Activated CD8-positive, alpha-beta T cell treated with anti-CD3 and anti-CD28 coated beads for 36 hours (primary cell): ENCODE measurements around the gene CDCA7L. TPM values are rescaled to one million over a fixed set of nuclear protein-coding genes. Genes with fewer than 3 reads are reported as not detected.
A peak's percentile ranks its signal among the peaks of the same experiment; 100 is the strongest.
"Not testable (repeated sequence)": the region's sequence is repeated elsewhere in the genome, so short reads cannot be mapped to it uniquely, and the experiment has no call there.

ENCODE experiments used
- ATAC-seq: fragments of 200-7000 bp; cut with Tn5 transposase; one replicate; pipeline ENCODE4 v1.10.0; 2021; ENCODE audit warnings: mild to moderate bottlenecking, moderate library complexity
- CTCF ChIA-PET: fragments of 350-600 bp; sonication (Branson Sonifier 250); formaldehyde crosslinking; loops from one replicate; lab custom pipeline; 2021; ENCODE audit warnings: antibody characterized with exemption; lab: Charles Lee
- POLR2A ChIA-PET: fragments of 350-600 bp; sonication (Branson Sonifier 250); formaldehyde crosslinking; loops from one replicate; lab custom pipeline; 2021; ENCODE audit warnings: antibody characterized with exemption; lab: Charles Lee
- DNase-seq: peaks from one replicate; pipeline ENCODE4 v3.0.0-alpha.2; 2020
- H3K27ac Mint-ChIP-seq: one replicate; pipeline ENCODE4 v1.8.0; 2021; ENCODE audit warnings: mild to moderate bottlenecking, mixed read lengths
- H3K27me3 Mint-ChIP-seq: one replicate; pipeline ENCODE4 v1.8.0; 2021; ENCODE audit warnings: mixed read lengths
- H3K36me3 Mint-ChIP-seq: one replicate; pipeline ENCODE4 v1.8.0; 2021; ENCODE audit warnings: low read depth, mixed read lengths
- H3K4me1 Mint-ChIP-seq: one replicate; pipeline ENCODE4 v1.8.0; 2021; ENCODE audit warnings: low read depth, mixed read lengths
- H3K4me3 Mint-ChIP-seq: one replicate; pipeline ENCODE4 v1.8.0; 2021; ENCODE audit warnings: mild to moderate bottlenecking, moderate library complexity, mixed read lengths
- H3K9me3 Mint-ChIP-seq: one replicate; pipeline ENCODE4 v1.8.0; 2021; ENCODE audit warnings: mixed read lengths
- CTCF ChIP-seq: fragments of 200-600 bp; IDR thresholded peaks from one replicate; pipeline ENCODE4 v1.8.0; 2022; ENCODE audit warnings: antibody characterized with exemption, mild to moderate bottlenecking
- intact Hi-C: fragments of 100-400 bp; cut with micrococcal nuclease; formaldehyde crosslinking; loops from one replicate; pipeline ENCODE4 v1.10.0; 2022
- total RNA-seq, 2 experiments: library from RNA; stranded (reverse); gene quantifications; one replicate each; pipeline ENCODE4 v1.2.3, GENCODE V29; 2021

The CDCA7L gene
- total RNA-seq, 2 experiments from 2014 or later: 101 to 102 TPM

GRCh38 chr7:21941611-21942141 lies 4.0 kb downstream of the CDCA7L start:
- Mint-ChIP-seq H3K27me3 (no peaks in the 10 kb centered on the region), H3K4me3 (peak overlapping the region; percentile 40), H3K4me1 (peaks cover 70% of the 10 kb centered on the region), H3K27ac (no peak overlapping the region), H3K9me3 (no peaks in the 10 kb centered on the region), H3K36me3 (peaks cover 45% of the 10 kb centered on the region)
- intact Hi-C loops: no loop called here
- no peak for TF ChIP-seq CTCF
- DNase-seq (peak; percentile 8), ATAC-seq (no peak)
- POLR2A ChIA-PET: no interaction called here
- CTCF ChIA-PET: no interaction called here

- Mint-ChIP-seq H3K36me3 (peaks cover 58% of the 10 kb centered on the region), H3K4me1 (peaks cover 72% of the 10 kb centered on the region), H3K27me3 (no peaks in the 10 kb centered on the region), H3K27ac (peak overlapping the region; percentile 94), H3K4me3 (peak overlapping the region; percentile 57), H3K9me3 (peaks cover 3% of the 10 kb centered on the region)
- POLR2A ChIA-PET: interaction anchor here (0.8 to 1.5 kb wide), 2 partner anchors 12 to 30 kb away, joined by 3 read pairs; no protein-coding TSS in a partner anchor
- intact Hi-C loops: no loop called here
- DNase-seq (no peak), ATAC-seq (no peak)
- TF ChIP-seq CTCF: no peak
- CTCF ChIA-PET: interaction anchor here (0.5 to 1.2 kb wide), 2 partner anchors 8 to 51 kb away, joined by 3 to 4 read pairs; no protein-coding TSS in a partner anchor
These were observed 5.8 kb downstream of the CDCA7L start for GRCh38 chr7:21939858-21940372.

GRCh38 chr7:21939136-21939857 lies 6.4 kb downstream of the CDCA7L start:
- H3K9me3 Mint-ChIP-seq: peaks cover 7% of the 10 kb centered on the region
- intact Hi-C loops: no loop called here
- no peaks in the 10 kb centered on the region for H3K27me3 Mint-ChIP-seq
- CTCF ChIA-PET: interaction anchor here (0.5 to 1.2 kb wide), 2 partner anchors 8 to 52 kb away, joined by 3 to 4 read pairs; no protein-coding TSS in a partner anchor
- TF ChIP-seq CTCF: no peak
- H3K36me3 Mint-ChIP-seq: peaks cover 60% of the 10 kb centered on the region
- DNase-seq (peak; percentile 90), ATAC-seq (peak; percentile 85)
- peaks cover 74% of the 10 kb centered on the region for H3K4me1 Mint-ChIP-seq
- peak overlapping the region; percentile 57 for H3K4me3 Mint-ChIP-seq
- H3K27ac Mint-ChIP-seq: peak overlapping the region; percentile 94
- POLR2A ChIA-PET: interaction anchor here (0.8 to 1.5 kb wide), 2 partner anchors 12 to 30 kb away, joined by 3 read pairs; no protein-coding TSS in a partner anchor

- Mint-ChIP-seq H3K27me3 (no peaks in the 10 kb centered on the region), H3K27ac (peak overlapping the region; percentile 94), H3K36me3 (peaks cover 64% of the 10 kb centered on the region), H3K4me3 (peak overlapping the region; percentile 57), H3K9me3 (peaks cover 8% of the 10 kb centered on the region), H3K4me1 (peaks cover 78% of the 10 kb centered on the region)
- ChIA-PET POLR2A (no interaction called here), CTCF (no interaction called here)
- no peak for TF ChIP-seq CTCF
- DNase-seq (no peak), ATAC-seq (no peak)
- intact Hi-C loops: no loop called here
These were observed 7.2 kb downstream of the CDCA7L start for GRCh38 chr7:21938463-21938862.

- Mint-ChIP-seq H3K27me3 (no peaks in the 10 kb centered on the region), H3K4me3 (no peak overlapping the region), H3K9me3 (peaks cover 17% of the 10 kb centered on the region), H3K36me3 (peaks cover 84% of the 10 kb centered on the region), H3K27ac (no peak overlapping the region), H3K4me1 (peaks cover 49% of the 10 kb centered on the region)
- ChIA-PET POLR2A (no interaction called here), CTCF (no interaction called here)
- TF ChIP-seq CTCF: no peak
- intact Hi-C loops: no loop called here
- ATAC-seq (no peak), DNase-seq (no peak)
These were observed 10.9 kb downstream of the CDCA7L start for GRCh38 chr7:21934808-21935207.

- Mint-ChIP-seq H3K9me3 (peaks cover 21% of the 10 kb centered on the region), H3K36me3 (peaks cover 83% of the 10 kb centered on the region), H3K4me1 (peaks cover 44% of the 10 kb centered on the region)
- ATAC-seq, CTCF ChIA-PET, H3K27me3 Mint-ChIP-seq, intact Hi-C loops, POLR2A ChIA-PET, DNase-seq, H3K27ac Mint-ChIP-seq, H3K4me3 Mint-ChIP-seq: not testable (repeated sequence)
These were observed 12.4 kb downstream of the CDCA7L start for GRCh38 chr7:21933293-21933692.
